Endothelial cell of umbilical vein (primary cell): ENCODE results near the gene PTPRU.

Source experiments
- CTCF ChIP-seq, 2 donors: IDR thresholded peaks; 1 replicate in 1 of 2; 2 replicates in 1 of 2; pipeline ENCODE4 v1.5.1; 2011; ENCODE audit warnings: low read length in 2 of 2, mild to moderate bottlenecking in 2 of 2, moderate library complexity in 2 of 2, control low read depth in 1 of 2, inconsistent platforms in 1 of 2, low read depth in 1 of 2; ENCODE audit not compliant: insufficient read depth in 1 of 2; ENCODE audit errors: extremely low read depth in 1 of 2
- EZH2 ChIP-seq: IDR thresholded peaks from 2 replicates; pipeline ENCODE4 v1.6.1; 2012; ENCODE audit warnings: borderline replicate concordance, low read depth, mild to moderate bottlenecking, moderate library complexity, low read length, inconsistent platforms; ENCODE audit not compliant: severe bottlenecking
- GATA2 ChIP-seq: IDR thresholded peaks from 2 replicates; pipeline ENCODE4 v1.7.0; 2011; ENCODE audit warnings: low read depth, mild to moderate bottlenecking, moderate library complexity, mixed read lengths, low read length; ENCODE audit not compliant: insufficient read length, insufficient read depth
- MAX ChIP-seq: IDR thresholded peaks from 2 replicates; pipeline ENCODE4 v1.6.1; 2011; ENCODE audit not compliant: insufficient read depth, insufficient read length
- MYC ChIP-seq: IDR thresholded peaks from one replicate; pipeline ENCODE4 v1.6.1; 2011; ENCODE audit warnings: mild to moderate bottlenecking, low read depth, low read length
- POLR2A ChIP-seq: IDR thresholded peaks from 2 replicates; pipeline ENCODE4 v1.6.1; 2012; ENCODE audit warnings: low read depth, mild to moderate bottlenecking, control low read depth, low read length
- POLR2AphosphoS5 ChIP-seq: IDR thresholded peaks from 2 replicates; pipeline ENCODE4 v1.6.1; 2012; ENCODE audit warnings: low read depth, mild to moderate bottlenecking, control low read depth, low read length, moderate library complexity; ENCODE audit not compliant: insufficient read depth

- no peak for TF ChIP-seq MAX
- TF ChIP-seq POLR2A = no peak
- no peak for TF ChIP-seq CTCF (IDR thresholded peaks at IDR 0.05; ENCODE audit: extremely low read depth in 1 of 2, insufficient read depth in 1 of 2, low read depth in 1 of 2, low read length in 2 of 2)
- no peak for TF ChIP-seq EZH2
- TF ChIP-seq POLR2AphosphoS5 = no peak
- TF ChIP-seq GATA2 = no peak
- TF ChIP-seq MYC = no peak
Observed at GRCh38 chr1:29303201-29304024, 67.1 kb downstream of the PTPRU start.
